ENCODE measurements around the gene KNCN.

The KNCN gene

DNA sequence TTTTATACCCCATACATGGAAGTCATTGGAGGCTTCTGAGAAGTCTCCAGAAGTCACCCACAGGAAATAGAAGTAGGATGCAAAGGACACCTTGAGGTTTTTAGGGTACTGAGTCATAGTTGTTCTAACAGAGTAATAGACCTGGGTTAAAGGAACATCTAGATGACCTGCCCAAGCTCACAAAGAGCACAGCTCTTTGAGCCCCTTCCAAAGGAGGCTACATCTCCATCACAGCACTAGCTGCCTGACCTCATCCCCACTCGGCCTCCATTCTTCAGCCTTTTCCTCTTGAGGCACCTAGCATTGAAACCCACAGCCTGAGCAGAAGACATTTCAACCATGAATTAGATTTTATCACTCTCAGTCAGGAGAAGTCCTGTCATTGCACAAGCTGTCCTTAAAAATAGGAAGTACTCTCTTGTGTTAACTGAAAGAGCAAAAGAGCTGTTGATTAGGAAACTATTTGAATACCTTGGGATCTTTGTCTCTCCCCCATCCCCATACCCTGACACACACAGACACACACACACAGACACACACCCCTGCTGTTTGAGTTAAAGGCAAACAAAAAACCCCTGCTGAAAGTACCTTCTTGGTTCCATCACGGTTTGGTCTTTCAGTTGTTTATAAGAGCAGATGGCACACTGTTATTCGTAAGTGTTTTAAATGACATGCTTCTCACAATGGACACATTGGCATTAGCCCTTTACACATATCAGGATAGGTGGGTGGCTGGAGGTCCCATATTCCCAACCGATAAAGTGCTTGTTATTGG is 30.4 kb upstream of the KNCN start:
- no peak for TF ChIP-seq EZH2phosphoT487 (IDR thresholded peaks at IDR 0.05; ENCODE audit: low read depth)
- TF ChIP-seq, protein P1, sequence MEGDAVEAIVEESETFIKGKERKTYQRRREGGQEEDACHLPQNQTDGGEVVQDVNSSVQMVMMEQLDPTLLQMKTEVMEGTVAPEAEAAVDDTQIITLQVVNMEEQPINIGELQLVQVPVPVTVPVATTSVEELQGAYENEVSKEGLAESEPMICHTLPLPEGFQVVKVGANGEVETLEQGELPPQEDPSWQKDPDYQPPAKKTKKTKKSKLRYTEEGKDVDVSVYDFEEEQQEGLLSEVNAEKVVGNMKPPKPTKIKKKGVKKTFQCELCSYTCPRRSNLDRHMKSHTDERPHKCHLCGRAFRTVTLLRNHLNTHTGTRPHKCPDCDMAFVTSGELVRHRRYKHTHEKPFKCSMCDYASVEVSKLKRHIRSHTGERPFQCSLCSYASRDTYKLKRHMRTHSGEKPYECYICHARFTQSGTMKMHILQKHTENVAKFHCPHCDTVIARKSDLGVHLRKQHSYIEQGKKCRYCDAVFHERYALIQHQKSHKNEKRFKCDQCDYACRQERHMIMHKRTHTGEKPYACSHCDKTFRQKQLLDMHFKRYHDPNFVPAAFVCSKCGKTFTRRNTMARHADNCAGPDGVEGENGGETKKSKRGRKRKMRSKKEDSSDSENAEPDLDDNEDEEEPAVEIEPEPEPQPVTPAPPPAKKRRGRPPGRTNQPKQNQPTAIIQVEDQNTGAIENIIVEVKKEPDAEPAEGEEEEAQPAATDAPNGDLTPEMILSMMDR (IDR thresholded peaks at IDR 0.05; ENCODE audit: low read depth, low read length), result no peak
- Histone ChIP-seq H3K27ac (ENCODE audit: low read length) (no peak overlapping the region), H3K9ac (ENCODE audit: low read length) (no peak overlapping the region), H3K36me3 (replicated peaks; ENCODE audit: low read depth, low read length) (no peaks in the 10 kb centered on the region), H3K4me3 (ENCODE audit: low read length) (no peak overlapping the region), H3K4me1 (ENCODE audit: low read length) (no peaks in the 10 kb centered on the region), H2AFZ (ENCODE audit: low read depth, low read length) (no peak overlapping the region), H3K79me2 (ENCODE audit: low read length) (no peaks in the 10 kb centered on the region), H4K20me1 (ENCODE audit: insufficient read depth, low read length) (no peaks in the 10 kb centered on the region), H3K9me3 (ENCODE audit: insufficient read depth, low read length) (no peaks in the 10 kb centered on the region), H3K27me3 (ENCODE audit: low read depth, low read length) (no peaks in the 10 kb centered on the region), H3K4me2 (ENCODE audit: low read length) (no peak overlapping the region)

DNA sequence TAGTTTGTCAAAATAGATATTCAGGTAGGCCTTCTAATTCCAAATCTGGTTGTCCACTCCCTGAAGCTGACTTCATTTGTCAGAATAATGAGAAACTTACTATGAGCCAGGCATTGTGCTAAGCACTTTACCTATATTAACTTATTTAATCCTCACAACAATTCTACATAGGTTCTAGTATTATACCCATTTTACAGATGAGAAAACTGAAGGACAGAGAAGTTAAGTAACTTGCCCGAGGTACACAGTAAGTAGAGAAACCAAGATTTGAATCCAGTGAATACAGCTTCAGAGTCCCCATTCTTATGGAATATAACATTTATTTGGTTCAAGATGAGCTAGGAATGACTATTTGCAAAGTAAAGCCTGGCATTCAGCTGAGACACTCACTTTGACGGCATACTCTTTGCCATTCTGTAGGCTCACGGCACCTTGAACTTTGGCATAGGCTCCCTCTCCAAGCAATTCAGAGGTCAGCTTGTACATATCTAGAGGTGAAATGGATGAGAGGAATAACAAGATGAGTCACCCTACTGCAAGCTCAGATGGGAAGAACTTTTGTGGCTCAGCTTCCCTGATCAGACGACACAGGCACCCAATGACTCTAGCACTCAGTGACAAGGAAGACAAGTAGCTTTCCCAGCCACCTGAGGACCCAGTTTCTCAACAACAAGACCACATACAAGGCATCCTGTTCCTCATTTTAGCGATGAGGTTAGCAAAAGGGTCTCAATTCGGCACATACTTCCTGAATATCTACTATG is 28.9 kb upstream of the KNCN start:
- H2AFZ ChIP-seq (ENCODE audit: low read depth, low read length), result no peak overlapping the region
- no peaks in the 10 kb centered on the region for H3K9me3 ChIP-seq (ENCODE audit: insufficient read depth, low read length)
- H3K4me3 ChIP-seq (ENCODE audit: low read length), result no peak overlapping the region
- H3K27me3 ChIP-seq (ENCODE audit: low read depth, low read length), result no peaks in the 10 kb centered on the region
- H3K4me2 ChIP-seq (ENCODE audit: low read length), result no peak overlapping the region
- H4K20me1 ChIP-seq (ENCODE audit: insufficient read depth, low read length), result no peaks in the 10 kb centered on the region
- no peaks in the 10 kb centered on the region for H3K36me3 ChIP-seq (replicated peaks; ENCODE audit: low read depth, low read length)
- no peak overlapping the region for H3K9ac ChIP-seq (ENCODE audit: low read length)
- H3K4me1 ChIP-seq (ENCODE audit: low read length), result no peaks in the 10 kb centered on the region
- H3K27ac ChIP-seq (ENCODE audit: low read length), result no peak overlapping the region
- no peaks in the 10 kb centered on the region for H3K79me2 ChIP-seq (ENCODE audit: low read length)
- TF ChIP-seq, protein P1 (IDR thresholded peaks at IDR 0.05; ENCODE audit: low read depth, low read length), result no peak
- no peak for TF ChIP-seq EZH2phosphoT487 (IDR thresholded peaks at IDR 0.05; ENCODE audit: low read depth)

DNA sequence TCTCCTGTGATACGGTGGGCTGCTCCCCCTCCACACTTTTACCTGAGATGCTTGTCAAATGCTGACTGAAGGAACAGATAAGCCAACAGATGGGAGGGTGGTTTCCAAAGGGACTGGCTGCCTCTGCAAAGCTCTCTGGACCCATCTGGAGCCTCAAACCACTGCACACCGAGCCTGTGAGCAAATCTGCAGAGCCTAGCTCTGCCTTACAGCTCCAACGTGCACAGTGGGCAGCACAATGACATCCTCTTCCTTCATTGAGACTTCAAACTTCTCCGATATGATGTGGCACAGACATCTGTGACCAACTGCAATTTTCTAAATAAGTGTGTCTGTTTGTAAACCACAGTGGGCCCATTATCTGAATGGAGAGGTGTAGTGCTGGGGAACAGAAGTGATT is 26.2 kb upstream of the KNCN start:
- TF ChIP-seq, protein P1 (IDR thresholded peaks at IDR 0.05; ENCODE audit: low read depth, low read length), result no peak
- TF ChIP-seq EZH2phosphoT487 (IDR thresholded peaks at IDR 0.05; ENCODE audit: low read depth), result no peak
- Histone ChIP-seq H3K4me1 (ENCODE audit: low read length) (no peaks in the 10 kb centered on the region), H3K79me2 (ENCODE audit: low read length) (no peaks in the 10 kb centered on the region), H3K4me3 (ENCODE audit: low read length) (no peak overlapping the region), H4K20me1 (ENCODE audit: insufficient read depth, low read length) (no peaks in the 10 kb centered on the region), H3K36me3 (replicated peaks; ENCODE audit: low read depth, low read length) (no peaks in the 10 kb centered on the region), H3K9me3 (ENCODE audit: insufficient read depth, low read length) (no peaks in the 10 kb centered on the region), H3K9ac (ENCODE audit: low read length) (no peak overlapping the region), H3K27me3 (ENCODE audit: low read depth, low read length) (no peaks in the 10 kb centered on the region), H2AFZ (ENCODE audit: low read depth, low read length) (no peak overlapping the region), H3K4me2 (ENCODE audit: low read length) (no peak overlapping the region), H3K27ac (ENCODE audit: low read length) (no peak overlapping the region)

DNA sequence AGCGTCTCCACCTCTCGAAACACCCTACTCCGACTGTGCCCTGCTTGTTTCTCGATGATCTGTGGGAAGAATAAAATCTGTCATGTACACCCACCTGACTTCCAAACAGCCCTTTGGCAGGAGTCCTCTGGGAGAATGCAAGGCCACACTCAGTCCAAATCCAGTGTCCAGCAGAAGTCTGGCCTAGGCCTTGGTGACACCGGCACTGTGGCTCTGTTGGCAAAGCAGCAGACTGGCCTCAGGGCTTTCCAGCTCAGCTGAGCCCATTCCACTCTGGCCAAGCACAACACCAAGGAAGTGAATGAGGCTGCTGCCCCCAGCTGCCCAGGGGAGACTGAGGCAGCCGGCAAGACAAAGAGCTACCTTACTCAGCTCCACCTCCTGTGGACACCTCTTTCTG is 25.1 kb upstream of the KNCN start:
- H3K79me2 ChIP-seq (ENCODE audit: low read length), result no peaks in the 10 kb centered on the region
- no peak for TF ChIP-seq EZH2phosphoT487 (IDR thresholded peaks at IDR 0.05; ENCODE audit: low read depth)
- TF ChIP-seq, protein P1 (IDR thresholded peaks at IDR 0.05; ENCODE audit: low read depth, low read length), result no peak
- H3K9me3 ChIP-seq (ENCODE audit: insufficient read depth, low read length), result no peaks in the 10 kb centered on the region
- no peak overlapping the region for H3K4me3 ChIP-seq (ENCODE audit: low read length)
- no peaks in the 10 kb centered on the region for H3K36me3 ChIP-seq (replicated peaks; ENCODE audit: low read depth, low read length)
- no peak overlapping the region for H3K27ac ChIP-seq (ENCODE audit: low read length)
- no peaks in the 10 kb centered on the region for H3K4me1 ChIP-seq (ENCODE audit: low read length)
- no peaks in the 10 kb centered on the region for H3K27me3 ChIP-seq (ENCODE audit: low read depth, low read length)
- H3K9ac ChIP-seq (ENCODE audit: low read length), result no peak overlapping the region
- H2AFZ ChIP-seq (ENCODE audit: low read depth, low read length), result no peak overlapping the region
- no peaks in the 10 kb centered on the region for H4K20me1 ChIP-seq (ENCODE audit: insufficient read depth, low read length)
- no peak overlapping the region for H3K4me2 ChIP-seq (ENCODE audit: low read length)
